ENCODE measurements around the gene GART.
"Not testable (repeated sequence)": the region's sequence is repeated elsewhere in the genome, so short reads cannot be mapped to it uniquely, and the experiment has no call there.

Gene GART

DNA sequence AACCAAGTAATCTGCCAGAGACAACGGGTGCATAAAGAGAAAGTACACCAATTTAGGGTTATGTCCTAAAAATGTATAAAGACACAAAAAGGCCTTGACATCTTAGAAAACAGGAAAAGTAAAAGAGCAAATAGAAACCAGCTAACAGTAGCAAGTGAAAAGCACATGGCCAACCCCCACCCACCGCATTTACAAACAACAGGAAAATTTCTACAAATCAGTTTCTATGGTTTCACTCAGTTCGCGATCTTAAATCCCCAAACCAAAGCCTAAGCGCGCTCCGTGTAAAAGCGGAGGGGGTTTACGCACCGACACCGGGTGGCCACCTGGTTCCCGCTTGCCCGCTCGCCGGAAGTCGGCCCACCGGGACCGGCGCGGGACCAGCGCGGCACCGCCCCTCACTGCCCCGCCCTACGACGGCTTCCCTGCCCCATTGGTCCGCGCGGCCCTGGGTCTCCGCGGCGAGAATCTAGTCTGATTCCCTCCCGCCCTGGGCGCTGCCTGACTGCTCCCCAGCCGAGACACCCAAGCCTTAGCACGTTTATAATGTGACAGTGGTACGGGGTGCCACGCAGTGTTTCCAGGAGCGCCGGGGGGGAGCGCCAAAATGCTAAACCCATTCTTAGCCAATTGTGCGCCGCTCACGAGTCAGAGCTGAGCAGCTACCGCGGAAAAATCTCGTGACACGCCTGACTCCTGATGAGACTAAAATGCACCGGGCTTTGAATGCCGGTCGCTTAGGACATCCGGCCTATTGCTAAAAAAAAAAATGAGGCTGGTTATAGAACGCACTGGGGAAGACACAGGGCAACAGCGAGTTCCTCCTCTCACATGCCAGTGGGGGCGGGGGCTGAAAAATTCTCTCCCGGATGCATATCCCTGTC, at the start of gene GART:
TSS of gene GART (minus strand) at position 362 of the 884 bp plus-strand sequence. CDS start 2,802 bp downstream, outside the sequence.
- no peaks in the 10 kb centered on the region for H3K9me3 ChIP-seq (ENCODE audit: low read depth, low read length)
- H3K4me3 ChIP-seq = peak within 1 kb of the TSS; percentile 99
- DNase-seq (ENCODE audit: low read depth, low spot score) = no peak
- TF ChIP-seq POLR2AphosphoS5 (IDR thresholded peaks at IDR 0.05; ENCODE audit: borderline replicate concordance, low read depth, low read length) (peak; percentile 77), FOXP2 (optimal IDR thresholded peaks at IDR 0.05; ENCODE audit: control extremely low read depth, extremely low read length, insufficient read depth) (no peak), EZH2 (IDR thresholded peaks at IDR 0.05) (no peak)
- H3K36me3 ChIP-seq (ENCODE audit: insufficient read depth, low read length) = peaks cover 52% of the 10 kb centered on the region
- peak within 1 kb of the TSS; percentile 98 for H3K27ac ChIP-seq
- peak within 1 kb of the TSS; percentile 98 for H3K9ac ChIP-seq (ENCODE audit: insufficient read length)

DNA sequence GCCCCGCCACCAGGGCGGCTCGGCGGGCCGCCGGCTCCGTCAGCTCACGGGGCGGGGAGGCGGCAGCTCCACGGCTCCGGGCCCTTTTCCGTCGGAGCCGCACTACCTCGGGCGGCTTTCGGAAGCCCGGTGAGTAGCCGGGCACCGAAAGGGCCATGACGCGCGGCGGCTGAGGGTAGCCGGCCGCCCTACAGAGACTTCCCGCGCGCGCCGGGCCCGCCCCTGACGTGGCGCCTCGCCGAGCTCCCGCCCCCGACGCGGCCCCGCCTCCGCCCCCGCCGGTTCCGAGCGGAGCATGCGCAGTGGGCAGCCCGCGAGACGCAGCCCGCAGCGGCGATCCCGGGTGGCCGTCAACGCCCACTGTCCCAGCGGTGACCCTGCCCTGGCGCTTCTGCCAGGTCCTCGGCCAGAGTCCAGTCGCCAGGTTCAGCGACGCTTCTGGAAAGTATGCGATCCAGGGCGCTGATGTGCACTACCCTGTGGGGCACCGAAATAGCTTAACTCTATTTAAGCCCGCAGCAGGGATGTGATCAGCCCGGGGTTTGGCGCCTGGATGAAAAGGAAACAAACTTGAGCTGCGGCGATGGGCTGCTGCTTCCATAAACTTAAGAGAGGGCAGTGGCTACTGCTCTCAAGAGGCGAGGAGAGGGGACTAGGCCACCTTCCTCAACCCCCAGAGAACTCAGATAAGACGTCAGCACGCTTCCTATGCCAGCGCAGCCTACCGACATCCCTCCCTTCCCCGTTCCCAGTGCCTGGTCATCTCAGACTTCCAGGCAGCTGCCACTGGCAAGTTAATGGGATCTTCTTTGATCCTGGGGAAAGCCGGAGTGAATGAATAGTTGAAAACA, 46.8 kb upstream of the GART start, which contains the start of gene DONSON:
TSS of gene DONSON (minus strand) at position 200 of the 851 bp plus-strand sequence. CDS start at position 157, 43 bp downstream.
- Histone ChIP-seq H3K4me3 (peak within 1 kb of the TSS; percentile 94), H3K27ac (no peak within 1 kb of the TSS), H3K36me3 (ENCODE audit: insufficient read depth, low read length) (peaks cover 24% of the 10 kb centered on the region), H3K9ac (ENCODE audit: insufficient read length) (peak within 1 kb of the TSS; percentile 90), H3K9me3 (ENCODE audit: low read depth, low read length) (no peaks in the 10 kb centered on the region)
- peak; percentile 30 for DNase-seq (ENCODE audit: low read depth, low spot score)
- no peak for TF ChIP-seq FOXP2 (optimal IDR thresholded peaks at IDR 0.05; ENCODE audit: control extremely low read depth, extremely low read length, insufficient read depth)
- TF ChIP-seq POLR2AphosphoS5 (IDR thresholded peaks at IDR 0.05; ENCODE audit: borderline replicate concordance, low read depth, low read length) = peak; percentile 78
- TF ChIP-seq EZH2 (IDR thresholded peaks at IDR 0.05) = no peak

DNA sequence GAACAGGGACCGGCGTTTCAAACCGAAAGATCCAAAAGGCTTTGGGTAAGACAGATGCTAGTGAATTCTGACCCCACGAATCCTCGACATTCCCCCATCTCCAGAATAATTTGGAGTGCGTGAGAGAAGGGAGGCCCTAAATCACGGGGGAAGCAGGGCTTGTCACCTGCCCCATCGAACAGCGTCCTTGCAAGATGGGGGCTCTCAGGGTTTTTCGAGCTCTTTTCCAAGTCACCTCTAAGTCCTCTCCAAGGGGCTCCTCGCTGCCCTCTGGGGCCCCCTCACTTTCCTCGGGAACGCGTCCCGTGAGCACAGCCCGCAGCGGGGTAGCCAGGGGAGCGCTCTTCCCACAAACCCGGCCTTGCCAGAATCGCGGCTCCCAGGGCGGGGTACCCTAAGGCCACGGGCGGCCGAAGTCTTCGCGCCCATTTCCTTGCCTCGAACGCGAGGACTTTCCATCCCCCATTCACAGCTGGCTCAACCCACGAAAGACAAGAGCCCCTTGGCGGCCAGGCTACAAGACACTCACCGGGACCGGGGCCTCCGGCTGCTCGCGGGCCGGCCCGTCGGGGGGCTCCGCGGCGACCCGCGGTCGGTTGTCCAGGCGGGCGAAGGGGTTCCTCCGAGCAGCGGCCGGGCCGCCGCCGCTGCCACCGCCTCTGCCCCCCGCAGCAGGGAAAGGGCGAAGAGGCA, 46.0 kb upstream of the GART start:
- Histone ChIP-seq H3K27ac (no peak overlapping the region), H3K36me3 (ENCODE audit: insufficient read depth, low read length) (peaks cover 30% of the 10 kb centered on the region), H3K9me3 (ENCODE audit: low read depth, low read length) (no peaks in the 10 kb centered on the region), H3K9ac (ENCODE audit: insufficient read length) (peak overlapping the region; percentile 90), H3K4me3 (peak overlapping the region; percentile 94)
- TF ChIP-seq POLR2AphosphoS5 (IDR thresholded peaks at IDR 0.05; ENCODE audit: borderline replicate concordance, low read depth, low read length) = no peak
- no peak for TF ChIP-seq EZH2 (IDR thresholded peaks at IDR 0.05)
- no peak for TF ChIP-seq FOXP2 (optimal IDR thresholded peaks at IDR 0.05; ENCODE audit: control extremely low read depth, extremely low read length, insufficient read depth)
- no peak for DNase-seq (ENCODE audit: low read depth, low spot score)

DNA sequence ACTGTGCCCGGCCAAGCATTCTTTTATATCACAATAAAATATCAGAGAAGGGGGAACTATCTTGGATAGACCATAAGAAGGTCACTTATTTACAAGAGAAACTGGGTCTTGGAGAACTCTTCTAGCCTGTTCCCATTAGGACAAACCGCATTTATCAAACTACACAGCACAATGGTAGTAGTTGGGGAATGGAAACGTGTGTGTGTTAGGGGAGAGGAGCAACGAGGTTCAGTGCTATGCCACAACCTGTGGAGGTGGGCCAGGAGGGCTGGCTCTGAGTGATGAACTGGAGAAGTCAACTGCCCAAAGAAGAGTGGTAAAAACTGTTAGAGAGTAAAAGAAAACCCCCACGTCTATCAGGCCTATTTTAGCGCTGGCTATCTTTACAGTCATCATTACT, 45.0 kb upstream of the GART start:
- TF ChIP-seq POLR2AphosphoS5 (IDR thresholded peaks at IDR 0.05; ENCODE audit: borderline replicate concordance, low read depth, low read length) (no peak), EZH2 (IDR thresholded peaks at IDR 0.05) (no peak), FOXP2 (optimal IDR thresholded peaks at IDR 0.05; ENCODE audit: control extremely low read depth, extremely low read length, insufficient read depth) (no peak)
- DNase-seq (ENCODE audit: low read depth, low spot score) = no peak
- H3K9me3 ChIP-seq (ENCODE audit: low read depth, low read length) = no peaks in the 10 kb centered on the region
- H3K27ac ChIP-seq = no peak overlapping the region
- H3K36me3 ChIP-seq (ENCODE audit: insufficient read depth, low read length) = peaks cover 37% of the 10 kb centered on the region
- H3K4me3 ChIP-seq = peak overlapping the region; percentile 94
- H3K9ac ChIP-seq (ENCODE audit: insufficient read length) = peak overlapping the region; percentile 90

DNA sequence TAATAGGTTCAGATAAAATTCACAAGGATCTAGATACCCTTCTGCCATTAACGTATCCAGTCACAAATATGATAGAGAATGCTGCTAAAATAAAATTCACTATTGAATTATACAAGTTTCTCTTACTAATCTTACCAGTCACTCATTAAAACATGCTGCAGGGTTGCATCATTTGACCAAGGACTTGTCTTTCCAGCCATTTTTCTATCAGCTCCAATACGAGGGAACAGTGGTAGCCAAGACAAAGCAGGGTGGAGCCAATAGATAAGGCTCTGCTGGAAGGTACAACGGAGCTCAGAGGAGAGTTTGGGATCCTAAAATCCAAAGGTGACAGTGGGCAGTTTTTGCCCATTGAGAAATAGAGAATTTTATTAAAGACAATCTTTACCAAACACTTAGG, 42.5 kb upstream of the GART start:
- no peak for DNase-seq (ENCODE audit: low read depth, low spot score)
- TF ChIP-seq FOXP2 (optimal IDR thresholded peaks at IDR 0.05; ENCODE audit: control extremely low read depth, extremely low read length, insufficient read depth) (no peak), EZH2 (IDR thresholded peaks at IDR 0.05) (no peak), POLR2AphosphoS5 (IDR thresholded peaks at IDR 0.05; ENCODE audit: borderline replicate concordance, low read depth, low read length) (no peak)
- Histone ChIP-seq H3K9me3 (ENCODE audit: low read depth, low read length) (no peaks in the 10 kb centered on the region), H3K9ac (ENCODE audit: insufficient read length) (no peak overlapping the region), H3K36me3 (ENCODE audit: insufficient read depth, low read length) (peaks cover 48% of the 10 kb centered on the region), H3K27ac (0 out of 2 replicates have a peak overlapping the region, but pooled peaks have one; percentile 32), H3K4me3 (no peak overlapping the region)

DNA sequence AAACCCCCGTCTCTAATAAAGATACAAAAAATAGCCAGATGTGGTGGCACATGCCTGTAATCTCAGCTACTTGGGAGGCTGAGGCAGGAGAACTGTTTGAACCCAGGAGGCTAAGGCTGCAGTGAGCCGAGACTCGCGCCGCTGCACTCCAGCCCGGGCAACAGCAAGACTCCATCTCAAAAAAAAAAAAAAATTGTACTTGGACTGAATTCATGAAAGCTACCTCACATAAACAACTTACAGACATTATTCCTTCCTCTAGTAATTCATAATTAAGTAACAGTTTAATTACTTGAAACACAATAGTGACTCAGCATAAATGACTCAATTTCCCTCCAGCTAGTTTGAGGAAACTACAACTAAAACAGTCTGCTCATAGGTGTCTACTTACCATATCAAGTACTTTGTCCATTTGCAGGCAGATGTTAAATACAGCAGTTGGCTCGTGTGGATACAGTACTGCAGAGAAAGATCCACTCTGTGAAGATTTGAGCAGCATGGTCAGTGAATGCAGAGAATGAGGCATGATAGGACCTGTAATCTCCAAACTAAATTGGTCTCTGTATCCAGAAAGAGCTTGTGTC, 37.1 kb upstream of the GART start:
- TF ChIP-seq FOXP2 (optimal IDR thresholded peaks at IDR 0.05; ENCODE audit: control extremely low read depth, extremely low read length, insufficient read depth) (no peak), EZH2 (IDR thresholded peaks at IDR 0.05) (no peak), POLR2AphosphoS5 (IDR thresholded peaks at IDR 0.05; ENCODE audit: borderline replicate concordance, low read depth, low read length) (no peak)
- H3K27ac ChIP-seq = peak overlapping the region; percentile 79
- H3K9ac ChIP-seq (ENCODE audit: insufficient read length) = no peak overlapping the region
- H3K36me3 ChIP-seq (ENCODE audit: insufficient read depth, low read length) = peaks cover 77% of the 10 kb centered on the region
- no peak for DNase-seq (ENCODE audit: low read depth, low spot score)
- H3K9me3 ChIP-seq (ENCODE audit: low read depth, low read length) = no peaks in the 10 kb centered on the region
- H3K4me3 ChIP-seq = no peak overlapping the region

DNA sequence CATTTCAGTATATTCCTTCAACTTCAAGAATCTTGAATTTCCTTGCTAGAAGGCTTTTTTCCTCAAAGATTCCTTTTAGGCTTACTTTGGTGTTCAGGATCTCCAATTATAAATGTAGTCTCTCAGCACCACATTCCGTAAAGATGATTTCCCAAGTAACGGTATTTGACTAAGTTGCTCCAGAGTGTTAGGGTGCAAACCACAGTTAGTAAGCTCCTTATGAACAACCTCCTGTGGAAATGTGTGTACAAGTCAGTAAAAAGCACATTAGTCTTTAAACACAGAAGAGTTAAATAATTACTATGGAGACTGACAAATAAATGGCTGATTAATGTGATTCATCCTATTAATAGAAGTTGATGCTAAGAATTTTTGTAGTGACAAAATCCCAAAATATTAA, 36.3 kb upstream of the GART start:
- Histone ChIP-seq H3K36me3 (ENCODE audit: insufficient read depth, low read length) (peaks cover 81% of the 10 kb centered on the region), H3K9me3 (ENCODE audit: low read depth, low read length) (no peaks in the 10 kb centered on the region), H3K9ac (ENCODE audit: insufficient read length) (no peak overlapping the region), H3K27ac (peak overlapping the region; percentile 19), H3K4me3 (no peak overlapping the region)
- TF ChIP-seq FOXP2 (optimal IDR thresholded peaks at IDR 0.05; ENCODE audit: control extremely low read depth, extremely low read length, insufficient read depth) = no peak
- no peak for TF ChIP-seq POLR2AphosphoS5 (IDR thresholded peaks at IDR 0.05; ENCODE audit: borderline replicate concordance, low read depth, low read length)
- DNase-seq (ENCODE audit: low read depth, low spot score) = no peak

DNA sequence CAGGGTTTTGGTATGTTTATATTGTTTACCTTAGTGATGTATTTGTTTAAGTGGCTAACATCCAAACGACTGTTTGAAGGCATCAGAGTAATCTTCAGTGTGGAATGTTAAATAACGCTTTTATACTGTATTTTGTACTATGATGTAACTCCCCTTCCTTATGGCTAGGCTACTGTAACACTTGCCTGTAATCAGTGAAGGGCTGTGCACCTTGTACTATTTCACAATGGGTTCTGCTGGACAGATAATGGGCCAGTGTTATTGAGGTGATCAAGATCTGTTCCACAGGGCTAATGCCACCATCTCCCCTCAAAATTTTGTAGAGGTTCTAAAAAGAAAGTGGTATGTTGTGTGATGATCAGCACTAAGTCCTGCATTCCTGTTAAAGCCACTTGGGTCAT, 34.8 kb upstream of the GART start:
- not testable (repeated sequence) for H3K9me3 ChIP-seq (ENCODE audit: low read depth, low read length); DNase-seq (ENCODE audit: low read depth, low spot score); H3K4me3 ChIP-seq; H3K9ac ChIP-seq (ENCODE audit: insufficient read length); H3K27ac ChIP-seq
- peaks cover 84% of the 10 kb centered on the region for H3K36me3 ChIP-seq (ENCODE audit: insufficient read depth, low read length)
